Peyer's patch (tissue), 4 donors: ENCODE measurements around the gene SCRN2.

Source experiments
- CTCF ChIP-seq, 6 experiments: fragments of 450-650 bp in 4 of 6; fragments of 200-600 bp in 2 of 6; sonication (generic) in 1 of 6; IDR thresholded peaks; one replicate each; pipeline ENCODE4 v1.5.1; 2017 to 2019; ENCODE audit warnings: antibody characterized with exemption in 6 of 6, mild to moderate bottlenecking in 3 of 6, moderate library complexity in 1 of 6
- POLR2A ChIP-seq, 2 donors: fragments of 450-650 bp; IDR thresholded peaks; one replicate each; pipeline ENCODE4 v1.5.1; 2017; ENCODE audit warnings: antibody characterized with exemption in 2 of 2, mild to moderate bottlenecking in 2 of 2, moderate library complexity in 2 of 2

DNA sequence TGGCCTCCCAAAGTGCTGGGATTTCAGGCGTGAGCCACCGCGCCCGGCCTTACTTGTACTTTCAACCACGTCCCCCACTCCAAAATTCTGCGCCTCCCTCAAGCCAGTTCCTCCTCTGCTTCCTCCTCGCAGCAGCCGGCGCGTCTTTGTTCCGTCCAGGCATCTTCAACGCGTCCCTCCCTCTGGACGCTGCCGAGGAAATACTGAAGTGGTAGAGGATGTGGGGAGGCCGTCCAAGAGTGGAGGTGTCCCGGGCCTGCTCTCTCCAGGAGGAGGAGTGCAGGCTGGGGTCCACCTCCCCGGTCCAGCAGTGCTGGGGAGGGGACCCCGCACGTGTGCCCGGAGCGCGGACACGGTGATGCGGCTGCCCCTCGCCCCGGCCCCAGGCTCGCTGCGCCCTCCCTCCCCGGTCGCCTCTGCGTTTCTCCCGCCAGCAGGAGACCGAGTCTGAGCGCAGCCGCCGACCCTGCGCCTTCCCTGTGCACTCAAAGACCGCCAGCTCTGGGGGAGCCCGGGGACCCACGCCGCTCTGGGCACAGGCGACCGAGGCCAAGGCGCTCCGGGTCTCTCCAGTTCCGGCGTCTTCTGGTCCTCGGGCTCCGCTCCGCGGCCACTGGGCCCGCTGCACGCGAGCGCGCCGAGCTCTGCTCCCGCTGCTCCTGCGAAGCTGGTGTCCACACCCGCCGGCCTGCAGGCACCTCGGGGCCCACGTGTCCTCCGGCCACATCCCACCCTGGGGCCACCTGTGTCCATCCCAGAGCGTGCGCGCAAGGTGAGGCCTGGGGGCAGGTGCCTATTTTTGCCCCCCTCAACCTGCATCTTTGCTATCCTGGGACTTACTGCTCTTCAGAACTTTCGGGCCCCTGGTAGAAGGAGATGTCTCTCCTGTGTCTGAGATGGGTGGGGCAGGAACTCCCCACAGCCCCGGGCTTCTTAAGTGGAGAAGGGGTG lies 51.2 kb downstream of the SCRN2 start:
- peak in 4 of 6 experiments; percentile 38 to 52 (median 50) for TF ChIP-seq CTCF (IDR thresholded peaks at IDR 0.05)
- no peak for TF ChIP-seq POLR2A (IDR thresholded peaks at IDR 0.05)
